Measurements from ENCODE around the gene PIH1D1. TPM values are rescaled to one million over a fixed set of nuclear protein-coding genes. Genes with fewer than 3 reads are reported as not detected.

Gene PIH1D1
- total and polyA plus RNA-seq, 2 experiments from 2014 or later, result 103 to 164 TPM

DNA sequence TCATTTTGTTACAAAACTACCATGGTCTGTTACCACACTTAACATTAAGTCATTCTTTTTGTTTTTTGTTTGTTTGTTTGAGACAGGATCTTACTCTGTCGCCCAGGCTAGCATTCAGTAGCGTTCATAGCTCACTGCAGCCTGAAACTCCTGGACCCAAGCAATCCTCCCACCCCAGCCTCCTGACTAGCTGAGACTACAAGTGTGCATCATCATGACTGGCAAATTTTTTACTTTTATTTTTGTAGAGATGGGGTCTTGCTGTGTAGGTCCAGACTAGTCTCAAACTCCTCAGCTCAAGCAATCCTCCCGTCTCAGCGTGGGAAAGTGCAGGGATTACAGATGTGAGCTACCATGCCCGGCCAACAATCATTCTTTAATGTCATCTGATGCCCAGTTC lies 4.7 kb upstream of the PIH1D1 start:
- no peak overlapping the region for H3K27ac Mint-ChIP-seq
- Histone ChIP-seq H3K4me3 (no peak overlapping the region), H3K79me2 (replicated peaks; ENCODE audit: insufficient read depth) (peaks cover 19% of the 10 kb centered on the region), H3F3A (replicated peaks; ENCODE audit: low read depth) (0 out of 2 replicates have a peak, but pooled peaks cover 4% of the 10 kb centered on the region), H3K4me2 (no peak overlapping the region), H2AFZ (no peak overlapping the region), H3K9me2 (ENCODE audit: insufficient read depth) (no peaks in the 10 kb centered on the region), H3K36me3 (ENCODE audit: insufficient read depth) (no peaks in the 10 kb centered on the region), H3K27ac (ENCODE audit: low read depth) (no peak overlapping the region), H3K4me1 (ENCODE audit: insufficient read depth) (peaks cover 4% of the 10 kb centered on the region; the same call in 1 of the 2 replicates), H3K27me3 (ENCODE audit: insufficient read depth) (no peaks in the 10 kb centered on the region), H4K20me1 (replicated peaks; ENCODE audit: insufficient read depth) (no peaks in the 10 kb centered on the region)
- DNase-seq (ENCODE audit: low spot score), result no peak
- H3K4me3 Mint-ChIP-seq, result no peak overlapping the region
- no peak for ATAC-seq
- peaks cover 35% of the 10 kb centered on the region for H3K36me3 Mint-ChIP-seq (ENCODE audit: low read depth)
- peaks cover 14% of the 10 kb centered on the region for H3K27me3 Mint-ChIP-seq (ENCODE audit: insufficient read depth, low read depth, poor library complexity)
- TF ChIP-seq, protein P1, sequence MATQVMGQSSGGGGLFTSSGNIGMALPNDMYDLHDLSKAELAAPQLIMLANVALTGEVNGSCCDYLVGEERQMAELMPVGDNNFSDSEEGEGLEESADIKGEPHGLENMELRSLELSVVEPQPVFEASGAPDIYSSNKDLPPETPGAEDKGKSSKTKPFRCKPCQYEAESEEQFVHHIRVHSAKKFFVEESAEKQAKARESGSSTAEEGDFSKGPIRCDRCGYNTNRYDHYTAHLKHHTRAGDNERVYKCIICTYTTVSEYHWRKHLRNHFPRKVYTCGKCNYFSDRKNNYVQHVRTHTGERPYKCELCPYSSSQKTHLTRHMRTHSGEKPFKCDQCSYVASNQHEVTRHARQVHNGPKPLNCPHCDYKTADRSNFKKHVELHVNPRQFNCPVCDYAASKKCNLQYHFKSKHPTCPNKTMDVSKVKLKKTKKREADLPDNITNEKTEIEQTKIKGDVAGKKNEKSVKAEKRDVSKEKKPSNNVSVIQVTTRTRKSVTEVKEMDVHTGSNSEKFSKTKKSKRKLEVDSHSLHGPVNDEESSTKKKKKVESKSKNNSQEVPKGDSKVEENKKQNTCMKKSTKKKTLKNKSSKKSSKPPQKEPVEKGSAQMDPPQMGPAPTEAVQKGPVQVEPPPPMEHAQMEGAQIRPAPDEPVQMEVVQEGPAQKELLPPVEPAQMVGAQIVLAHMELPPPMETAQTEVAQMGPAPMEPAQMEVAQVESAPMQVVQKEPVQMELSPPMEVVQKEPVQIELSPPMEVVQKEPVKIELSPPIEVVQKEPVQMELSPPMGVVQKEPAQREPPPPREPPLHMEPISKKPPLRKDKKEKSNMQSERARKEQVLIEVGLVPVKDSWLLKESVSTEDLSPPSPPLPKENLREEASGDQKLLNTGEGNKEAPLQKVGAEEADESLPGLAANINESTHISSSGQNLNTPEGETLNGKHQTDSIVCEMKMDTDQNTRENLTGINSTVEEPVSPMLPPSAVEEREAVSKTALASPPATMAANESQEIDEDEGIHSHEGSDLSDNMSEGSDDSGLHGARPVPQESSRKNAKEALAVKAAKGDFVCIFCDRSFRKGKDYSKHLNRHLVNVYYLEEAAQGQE (IDR thresholded peaks at IDR 0.05; ENCODE audit: unreplicated experiment), result no peak
- TF ChIP-seq ZNF331 (CRISPR knock-in tag; IDR thresholded peaks at IDR 0.05; ENCODE audit: low read depth), result no peak
- TF ChIP-seq, protein P2, sequence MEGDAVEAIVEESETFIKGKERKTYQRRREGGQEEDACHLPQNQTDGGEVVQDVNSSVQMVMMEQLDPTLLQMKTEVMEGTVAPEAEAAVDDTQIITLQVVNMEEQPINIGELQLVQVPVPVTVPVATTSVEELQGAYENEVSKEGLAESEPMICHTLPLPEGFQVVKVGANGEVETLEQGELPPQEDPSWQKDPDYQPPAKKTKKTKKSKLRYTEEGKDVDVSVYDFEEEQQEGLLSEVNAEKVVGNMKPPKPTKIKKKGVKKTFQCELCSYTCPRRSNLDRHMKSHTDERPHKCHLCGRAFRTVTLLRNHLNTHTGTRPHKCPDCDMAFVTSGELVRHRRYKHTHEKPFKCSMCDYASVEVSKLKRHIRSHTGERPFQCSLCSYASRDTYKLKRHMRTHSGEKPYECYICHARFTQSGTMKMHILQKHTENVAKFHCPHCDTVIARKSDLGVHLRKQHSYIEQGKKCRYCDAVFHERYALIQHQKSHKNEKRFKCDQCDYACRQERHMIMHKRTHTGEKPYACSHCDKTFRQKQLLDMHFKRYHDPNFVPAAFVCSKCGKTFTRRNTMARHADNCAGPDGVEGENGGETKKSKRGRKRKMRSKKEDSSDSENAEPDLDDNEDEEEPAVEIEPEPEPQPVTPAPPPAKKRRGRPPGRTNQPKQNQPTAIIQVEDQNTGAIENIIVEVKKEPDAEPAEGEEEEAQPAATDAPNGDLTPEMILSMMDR (conservative IDR thresholded peaks at IDR 0.05; ENCODE audit: low read depth in 2 of 2), result no peak
- no peak for TF ChIP-seq CREB1 (CRISPR knock-in tag; IDR thresholded peaks at IDR 0.05; ENCODE audit: low read depth)
- no peak for TF ChIP-seq EZH2phosphoT487 (IDR thresholded peaks at IDR 0.05; ENCODE audit: unreplicated experiment)
- TF ChIP-seq, protein P3, sequence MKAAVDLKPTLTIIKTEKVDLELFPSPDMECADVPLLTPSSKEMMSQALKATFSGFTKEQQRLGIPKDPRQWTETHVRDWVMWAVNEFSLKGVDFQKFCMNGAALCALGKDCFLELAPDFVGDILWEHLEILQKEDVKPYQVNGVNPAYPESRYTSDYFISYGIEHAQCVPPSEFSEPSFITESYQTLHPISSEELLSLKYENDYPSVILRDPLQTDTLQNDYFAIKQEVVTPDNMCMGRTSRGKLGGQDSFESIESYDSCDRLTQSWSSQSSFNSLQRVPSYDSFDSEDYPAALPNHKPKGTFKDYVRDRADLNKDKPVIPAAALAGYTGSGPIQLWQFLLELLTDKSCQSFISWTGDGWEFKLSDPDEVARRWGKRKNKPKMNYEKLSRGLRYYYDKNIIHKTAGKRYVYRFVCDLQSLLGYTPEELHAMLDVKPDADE (IDR thresholded peaks at IDR 0.05), result no peak
- no peak for TF ChIP-seq JUNB (IDR thresholded peaks at IDR 0.05; ENCODE audit: unreplicated experiment)
- TF ChIP-seq POLR2AphosphoS5 (IDR thresholded peaks at IDR 0.05; ENCODE audit: low read depth), result no peak
- peaks cover 9% of the 10 kb centered on the region; the same call in 2 of the 3 replicates for H3K9me3 Mint-ChIP-seq
- H3K4me1 Mint-ChIP-seq, result no peaks in the 10 kb centered on the region

DNA sequence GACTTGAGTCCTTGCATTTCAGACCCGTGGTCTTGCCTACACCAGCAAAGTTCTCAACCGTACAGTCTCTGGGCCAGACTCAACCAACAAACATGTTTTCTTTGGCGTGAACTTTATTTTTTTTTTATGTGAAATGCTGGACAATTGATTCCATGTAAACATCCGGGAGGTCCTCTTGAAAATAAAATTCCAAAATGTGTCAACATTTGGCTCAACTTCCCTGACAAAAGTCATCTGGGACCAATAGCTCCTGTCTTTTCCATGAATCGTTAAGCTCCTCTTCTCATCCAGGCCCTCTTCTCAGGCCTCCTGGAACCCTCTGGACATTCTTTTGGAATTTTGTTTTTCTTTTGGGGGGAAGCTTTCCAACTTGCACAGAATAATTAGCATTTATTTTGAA lies 4.2 kb upstream of the PIH1D1 start:
- no peak for ATAC-seq
- Mint-ChIP-seq H3K36me3 (ENCODE audit: low read depth) (peaks cover 37% of the 10 kb centered on the region), H3K27me3 (ENCODE audit: insufficient read depth, low read depth, poor library complexity) (peaks cover 19% of the 10 kb centered on the region), H3K27ac (no peak overlapping the region), H3K4me1 (peaks cover under 1% of the 10 kb centered on the region), H3K9me3 (peaks cover 9% of the 10 kb centered on the region; the same call in 2 of the 3 replicates), H3K4me3 (no peak overlapping the region; the same call in 2 of the 3 replicates)
- no peaks in the 10 kb centered on the region for H3K36me3 ChIP-seq (ENCODE audit: insufficient read depth)
- no peak for DNase-seq (ENCODE audit: low spot score)
- H3K4me1 ChIP-seq (ENCODE audit: insufficient read depth), result peaks cover 6% of the 10 kb centered on the region; the same call in 1 of the 2 replicates
- H3F3A ChIP-seq (replicated peaks; ENCODE audit: low read depth), result 0 out of 2 replicates have a peak, but pooled peaks cover 4% of the 10 kb centered on the region
- H2AFZ ChIP-seq, result no peak overlapping the region
- no peaks in the 10 kb centered on the region for H3K27me3 ChIP-seq (ENCODE audit: insufficient read depth)
- H3K4me3 ChIP-seq, result no peak overlapping the region
- TF ChIP-seq STAT1 (IDR thresholded peaks at IDR 0.05; ENCODE audit: unreplicated experiment) (no peak), EZH2 (IDR thresholded peaks at IDR 0.05; ENCODE audit: low read depth, unreplicated experiment) (no peak)
- no peaks in the 10 kb centered on the region for H4K20me1 ChIP-seq (replicated peaks; ENCODE audit: insufficient read depth)
- H3K27ac ChIP-seq (ENCODE audit: low read depth), result no peak overlapping the region
- H3K4me2 ChIP-seq, result no peak overlapping the region
- peaks cover 23% of the 10 kb centered on the region for H3K79me2 ChIP-seq (replicated peaks; ENCODE audit: insufficient read depth)
- no peaks in the 10 kb centered on the region for H3K9me2 ChIP-seq (ENCODE audit: insufficient read depth)

Measured in GM23338 (cell line).